NCI-H748 treated with DMSO at 0.1 percent for 48 hours (cell line): ENCODE results near the gene SNX13.

Source experiments
- DNase-seq: peaks from one replicate; lab custom pipeline; 2025; lab: John Stamatoyannopoulos, UW

Gene SNX13

GRCh38 chr7:17774716-17775288, 165.5 kb downstream of the SNX13 start:
- DNase-seq = no peak

DNA sequence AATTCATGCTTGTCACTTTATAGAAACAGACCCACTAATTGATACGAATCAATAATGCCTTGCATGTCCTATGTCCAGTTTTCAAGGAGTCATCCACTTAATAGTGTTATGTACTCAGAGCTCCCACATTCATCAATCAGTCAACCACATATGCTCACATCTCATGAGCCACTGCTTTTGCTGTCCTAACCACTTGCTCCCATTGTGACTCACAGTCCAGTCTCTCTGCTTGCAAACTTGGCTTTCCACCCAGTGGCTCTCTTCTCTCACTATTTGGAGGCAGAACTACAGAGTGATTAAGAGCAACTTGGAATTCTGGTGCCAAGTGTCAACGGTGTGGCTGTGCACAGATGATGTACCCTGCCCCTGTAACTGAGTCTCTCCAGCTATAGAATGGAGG, 166.0 kb downstream of the SNX13 start:
- no peak for DNase-seq

GRCh38 chr7:17773289-17773626, 167.0 kb downstream of the SNX13 start:
- no peak for DNase-seq

- no peak for DNase-seq
Observed at GRCh38 chr7:17772581-17773288, 167.6 kb downstream of the SNX13 start.

- DNase-seq = no peak
Observed at GRCh38 chr7:17771901-17772408, 168.3 kb downstream of the SNX13 start.

DNA sequence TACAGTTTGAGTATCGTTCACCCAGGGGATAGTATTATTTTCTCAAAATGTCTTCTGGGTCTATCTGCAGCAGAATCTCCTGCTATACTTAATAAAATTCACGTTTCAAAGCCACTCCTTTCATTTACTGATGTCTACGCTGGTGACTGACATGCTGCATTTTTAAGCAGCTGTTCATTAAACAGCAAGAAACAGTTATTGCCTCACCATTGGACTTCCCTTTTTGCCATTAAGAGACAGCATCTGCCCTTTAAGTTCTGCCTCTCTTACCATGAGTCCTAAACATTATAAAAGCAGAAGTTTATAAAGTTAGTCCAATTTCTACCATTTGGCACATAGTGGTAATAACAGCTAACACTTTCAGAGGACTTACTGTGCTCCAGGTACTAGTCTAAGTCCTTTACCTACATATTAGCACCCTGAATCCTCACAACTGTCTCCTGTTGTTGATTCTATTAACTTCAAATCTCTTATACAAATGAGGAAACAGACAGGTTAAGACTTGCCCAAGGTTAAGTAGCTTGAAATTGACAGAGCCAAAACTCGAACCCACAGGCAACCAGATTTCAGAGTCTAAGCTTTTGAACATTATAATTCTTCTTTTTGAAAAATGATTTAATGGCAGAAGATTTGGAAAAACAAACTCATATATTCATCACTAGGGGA, 169.5 kb downstream of the SNX13 start:
- no peak for DNase-seq

DNA sequence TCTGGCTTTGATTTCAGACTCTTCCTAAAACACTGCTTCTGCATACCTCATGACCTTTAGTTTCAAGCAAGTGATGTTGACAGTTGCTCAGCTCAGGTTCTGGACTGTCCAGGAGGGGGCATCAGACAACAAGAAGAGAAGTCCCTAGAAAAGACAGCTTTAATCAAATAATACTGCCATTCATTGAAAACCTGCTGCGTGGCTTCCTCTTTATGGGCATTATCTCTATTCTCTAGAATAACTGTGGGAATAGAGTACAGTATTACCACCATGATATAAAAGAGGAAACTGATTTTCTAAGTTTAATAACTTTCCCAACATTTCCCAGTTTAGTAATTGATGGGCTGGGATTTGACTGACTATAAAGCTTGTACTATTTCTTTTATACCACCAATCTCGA, 170.4 kb downstream of the SNX13 start:
- DNase-seq = peak; percentile 44

DNA sequence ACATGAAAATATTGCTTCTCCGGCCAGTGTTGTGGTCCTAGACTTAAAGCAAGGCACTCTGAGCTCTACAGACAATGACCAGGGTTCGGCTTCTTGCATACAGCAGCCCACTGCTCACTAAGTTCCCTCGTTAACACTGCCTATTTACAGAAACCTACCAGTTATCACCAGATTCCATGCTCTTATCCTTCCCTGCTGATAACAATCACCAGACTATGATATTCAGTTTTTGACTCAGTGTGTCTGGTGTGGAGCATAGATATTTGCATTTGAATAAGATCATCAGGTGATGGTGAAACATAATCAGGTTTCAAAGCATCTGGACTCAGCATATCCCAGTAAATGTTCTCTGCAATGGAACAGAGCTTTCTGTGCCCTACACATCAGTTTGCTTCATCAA, 182.3 kb downstream of the SNX13 start:
- no peak for DNase-seq

DNA sequence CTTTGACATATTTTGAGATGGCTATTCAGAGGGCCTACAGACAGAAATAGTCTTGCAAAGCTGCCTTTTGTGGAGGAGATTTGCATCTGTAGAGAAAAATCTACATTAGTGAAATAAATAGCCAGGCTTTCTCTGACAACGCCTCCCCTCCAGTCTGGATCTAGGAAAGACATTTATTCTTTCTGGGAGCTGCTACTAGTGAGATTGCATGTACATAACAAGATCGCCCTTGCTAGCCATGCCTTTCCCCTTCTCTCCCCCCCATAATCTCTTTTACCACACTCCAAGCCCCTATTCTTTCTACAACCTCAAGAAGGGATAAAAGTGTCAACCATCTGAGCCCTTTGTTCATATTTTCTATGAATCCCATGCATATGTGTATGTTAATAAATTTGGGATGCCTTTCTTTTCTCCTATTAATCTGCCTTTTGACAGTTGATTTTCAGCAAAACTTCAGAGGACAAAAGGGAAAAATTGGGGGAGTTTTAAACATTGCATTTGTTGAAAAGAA, 194.2 kb downstream of the SNX13 start:
- no peak for DNase-seq

GRCh38 chr7:17745610-17746009, 194.7 kb downstream of the SNX13 start:
- DNase-seq = no peak

GRCh38 chr7:17743316-17743715, 197.0 kb downstream of the SNX13 start:
- DNase-seq = no peak

DNA sequence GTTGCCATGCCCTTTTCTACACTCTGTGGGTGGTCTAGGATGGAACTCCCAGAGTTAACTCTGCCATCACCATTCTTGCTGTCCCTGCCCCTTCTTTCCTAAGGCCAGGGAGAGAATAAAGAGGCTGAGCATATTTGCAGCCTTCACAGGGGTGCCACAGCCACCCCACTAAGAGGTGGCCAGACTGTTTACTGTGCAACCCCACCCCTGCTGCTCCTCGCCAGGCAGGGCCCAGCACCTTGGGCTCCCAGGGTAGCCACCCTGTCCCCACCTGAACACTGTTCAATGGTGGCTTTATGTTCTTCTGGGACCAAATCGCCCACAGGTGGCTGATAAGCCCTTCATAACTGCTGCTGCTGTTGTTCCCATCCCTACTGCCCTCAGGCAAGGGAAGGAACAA, 198.9 kb downstream of the SNX13 start:
- no peak for DNase-seq
